ENCODE measurements around the gene IRF8. TPM values are rescaled to one million over a fixed set of nuclear protein-coding genes. Genes with fewer than 3 reads are reported as not detected.

The IRF8 gene
- total RNA-seq, 4 donors from 2014 or later, result 2.4 to 14.6 (median 5.0) TPM

- Histone ChIP-seq H3K4me3 (replicated peaks in 1 of 3) (no peak overlapping the region), H3K27me3 (no peaks in the 10 kb centered on the region), H3K27ac (no peak overlapping the region), H3K9me3 (no peaks in the 10 kb centered on the region), H3K36me3 (no peaks in the 10 kb centered on the region), H3K4me1 (peaks cover 11 to 36% of the 10 kb centered on the region in 2 donors)
- DNase-seq, result no peak
- no peak for TF ChIP-seq CTCF (IDR thresholded peaks at IDR 0.05)
- no peak for TF ChIP-seq POLR2A (IDR thresholded peaks at IDR 0.05)
- intact Hi-C loops (cut with DNase I), result no loop called here
- 77 to 89% methylated on average over 8 of the region's 8 CpGs for WGBS, 2 donors
Measured at GRCh38 chr16:85926370-85926769, 27.4 kb downstream of the IRF8 start.

GRCh38 chr16:85927371-85927770 lies 28.4 kb downstream of the IRF8 start:
- intact Hi-C loops (cut with DNase I), result no loop called here
- H3K36me3 ChIP-seq, result no peaks in the 10 kb centered on the region
- peaks cover 21 to 46% of the 10 kb centered on the region in 2 donors for H3K4me1 ChIP-seq
- TF ChIP-seq CTCF (IDR thresholded peaks at IDR 0.05) (no peak), POLR2A (IDR thresholded peaks at IDR 0.05) (no peak)
- 64 to 77% methylated on average over 16 of the region's 16 CpGs for WGBS, 2 donors
- no peak overlapping the region for H3K4me3 ChIP-seq (replicated peaks in 1 of 3)
- no peak for DNase-seq
- H3K27ac ChIP-seq, result no peak overlapping the region
- no peaks in the 10 kb centered on the region for H3K9me3 ChIP-seq
- H3K27me3 ChIP-seq, result no peaks in the 10 kb centered on the region

GRCh38 chr16:85927959-85928358 lies 29.0 kb downstream of the IRF8 start:
- H3K4me3 ChIP-seq (replicated peaks in 1 of 3), result no peak overlapping the region
- no peaks in the 10 kb centered on the region for H3K9me3 ChIP-seq
- peaks cover 21 to 50% of the 10 kb centered on the region in 2 donors for H3K4me1 ChIP-seq
- no peak for TF ChIP-seq CTCF (IDR thresholded peaks at IDR 0.05)
- no peak for TF ChIP-seq POLR2A (IDR thresholded peaks at IDR 0.05)
- intact Hi-C loops (cut with DNase I), result no loop called here
- peak overlapping the region in 1 of 3 donors; percentile 85 for H3K27ac ChIP-seq
- H3K27me3 ChIP-seq, result no peaks in the 10 kb centered on the region
- 51 to 57% methylated on average over 7 of the region's 7 CpGs for WGBS, 2 donors
- no peak for DNase-seq
- no peaks in the 10 kb centered on the region for H3K36me3 ChIP-seq

- H3K4me1 ChIP-seq, result peaks cover 21 to 50% of the 10 kb centered on the region in 2 donors
- H3K9me3 ChIP-seq, result no peaks in the 10 kb centered on the region
- no peak for TF ChIP-seq POLR2A (IDR thresholded peaks at IDR 0.05)
- TF ChIP-seq CTCF (IDR thresholded peaks at IDR 0.05), result no peak
- 32 to 34% methylated on average over 10 of the region's 10 CpGs for WGBS, 2 donors
- peak overlapping the region in 2 of 3 donors; percentile 77 to 85 for H3K27ac ChIP-seq
- H3K27me3 ChIP-seq, result no peaks in the 10 kb centered on the region
- H3K36me3 ChIP-seq, result no peaks in the 10 kb centered on the region
- DNase-seq, result peak; percentile 21 to 36
- H3K4me3 ChIP-seq (replicated peaks in 1 of 3), result no peak overlapping the region
- intact Hi-C loops (cut with DNase I), result no loop called here
Measured at GRCh38 chr16:85928401-85928820, 29.4 kb downstream of the IRF8 start.

GRCh38 chr16:85929259-85929721 lies 30.3 kb downstream of the IRF8 start:
- 57 to 79% methylated on average over 9 to 16 of the region's 16 CpGs for WGBS, 2 donors
- Histone ChIP-seq H3K27me3 (no peaks in the 10 kb centered on the region), H3K4me1 (peaks cover 21 to 50% of the 10 kb centered on the region in 2 donors), H3K27ac (peak overlapping the region in 2 of 3 donors; percentile 77 to 85), H3K36me3 (no peaks in the 10 kb centered on the region), H3K4me3 (replicated peaks in 1 of 3) (no peak overlapping the region), H3K9me3 (no peaks in the 10 kb centered on the region)
- peak in 1 of 2 donors; percentile 53 for TF ChIP-seq POLR2A (IDR thresholded peaks at IDR 0.05)
- no peak for TF ChIP-seq CTCF (IDR thresholded peaks at IDR 0.05)
- DNase-seq, result peak; percentile 93
- intact Hi-C loops (cut with DNase I), result no loop called here
